ENCODE results near the gene COBL. TPM values are rescaled to one million over a fixed set of nuclear protein-coding genes. Genes with fewer than 3 reads are reported as not detected.

The COBL gene
- total RNA-seq, 3 donors from 2014 or later = 2.2 to 37.3 (median 16.1) TPM

DNA sequence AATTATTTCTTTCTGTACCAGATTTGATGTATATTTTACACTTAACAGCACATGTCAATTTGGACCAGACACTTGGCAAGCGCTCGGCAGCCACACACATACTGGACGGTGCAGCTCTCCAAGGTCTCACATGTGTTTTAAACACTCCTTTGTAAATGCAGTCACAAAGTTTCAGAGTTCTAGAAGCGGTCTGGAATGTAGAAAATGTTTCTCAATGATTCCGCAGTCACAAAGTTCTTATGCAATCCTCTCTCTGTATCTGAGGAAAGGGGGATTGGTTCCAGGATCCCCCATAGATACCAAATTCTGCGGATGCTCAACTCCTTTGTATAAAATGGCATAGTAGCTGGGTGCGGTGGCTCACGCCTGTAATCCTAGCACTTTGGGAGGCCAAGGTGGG, 280.9 kb downstream of the COBL start:
- Histone ChIP-seq H3K27me3 (no peaks in the 10 kb centered on the region), H3K36me3 (no peaks in the 10 kb centered on the region), H3K9me3 (no peaks in the 10 kb centered on the region), H3K27ac (no peak overlapping the region), H3K4me3 (no peak overlapping the region), H3K4me1 (no peaks in the 10 kb centered on the region)
- TF ChIP-seq POLR2AphosphoS5 (IDR thresholded peaks at IDR 0.05) = no peak
- intact Hi-C loops (cut with DNase I; ENCODE audit: low total_unique reads) = no loop called here
- DNase-seq (ENCODE audit: low spot score in 2 of 2) = no peak

DNA sequence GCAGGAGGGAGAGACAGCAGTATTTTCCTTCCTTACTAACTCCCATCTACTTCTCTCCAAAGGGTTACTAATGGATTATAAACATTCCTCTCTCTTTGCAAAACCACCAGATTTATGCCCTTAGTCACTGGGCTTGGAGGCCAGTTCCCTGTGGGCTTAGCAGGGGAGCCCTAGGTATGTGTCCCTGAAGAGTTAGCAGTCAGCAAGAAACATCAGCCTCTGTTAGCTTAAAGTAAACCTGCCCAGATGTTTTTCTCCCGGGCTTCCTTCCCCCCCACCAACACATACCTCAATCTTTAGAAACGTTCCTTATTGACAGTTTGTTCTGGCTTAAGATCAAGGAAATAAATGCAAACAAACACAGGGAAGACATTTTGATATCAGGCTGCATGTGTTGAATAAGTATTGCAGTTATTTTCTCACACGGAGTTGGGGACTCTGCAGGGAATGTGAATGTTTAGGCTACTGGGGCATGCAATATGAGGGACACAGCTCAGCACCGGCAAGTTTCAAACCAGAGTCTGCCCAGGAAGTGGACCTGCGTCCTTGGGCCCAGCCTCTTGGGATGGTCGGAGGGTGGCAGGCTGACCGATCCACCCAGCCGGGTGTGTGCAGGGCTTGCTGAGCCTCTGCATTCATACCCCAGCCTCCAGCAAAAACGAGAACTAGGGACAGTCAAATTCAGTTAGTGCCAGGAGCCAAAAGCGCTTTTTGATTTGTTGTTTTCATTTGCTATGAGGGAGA, 281.9 kb downstream of the COBL start:
- intact Hi-C loops (cut with DNase I; ENCODE audit: low total_unique reads) = no loop called here
- Histone ChIP-seq H3K27me3 (no peaks in the 10 kb centered on the region), H3K9me3 (no peaks in the 10 kb centered on the region), H3K36me3 (no peaks in the 10 kb centered on the region), H3K4me3 (no peak overlapping the region), H3K27ac (no peak overlapping the region), H3K4me1 (no peaks in the 10 kb centered on the region)
- no peak for TF ChIP-seq POLR2A (IDR thresholded peaks at IDR 0.05)
- TF ChIP-seq POLR2AphosphoS5 (IDR thresholded peaks at IDR 0.05) = no peak
- TF ChIP-seq, protein P1, sequence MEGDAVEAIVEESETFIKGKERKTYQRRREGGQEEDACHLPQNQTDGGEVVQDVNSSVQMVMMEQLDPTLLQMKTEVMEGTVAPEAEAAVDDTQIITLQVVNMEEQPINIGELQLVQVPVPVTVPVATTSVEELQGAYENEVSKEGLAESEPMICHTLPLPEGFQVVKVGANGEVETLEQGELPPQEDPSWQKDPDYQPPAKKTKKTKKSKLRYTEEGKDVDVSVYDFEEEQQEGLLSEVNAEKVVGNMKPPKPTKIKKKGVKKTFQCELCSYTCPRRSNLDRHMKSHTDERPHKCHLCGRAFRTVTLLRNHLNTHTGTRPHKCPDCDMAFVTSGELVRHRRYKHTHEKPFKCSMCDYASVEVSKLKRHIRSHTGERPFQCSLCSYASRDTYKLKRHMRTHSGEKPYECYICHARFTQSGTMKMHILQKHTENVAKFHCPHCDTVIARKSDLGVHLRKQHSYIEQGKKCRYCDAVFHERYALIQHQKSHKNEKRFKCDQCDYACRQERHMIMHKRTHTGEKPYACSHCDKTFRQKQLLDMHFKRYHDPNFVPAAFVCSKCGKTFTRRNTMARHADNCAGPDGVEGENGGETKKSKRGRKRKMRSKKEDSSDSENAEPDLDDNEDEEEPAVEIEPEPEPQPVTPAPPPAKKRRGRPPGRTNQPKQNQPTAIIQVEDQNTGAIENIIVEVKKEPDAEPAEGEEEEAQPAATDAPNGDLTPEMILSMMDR (IDR thresholded peaks at IDR 0.05) = no peak
- DNase-seq (ENCODE audit: low spot score in 2 of 2) = no peak

- Histone ChIP-seq H3K27ac (no peak overlapping the region), H3K36me3 (no peaks in the 10 kb centered on the region), H3K4me1 (no peaks in the 10 kb centered on the region), H3K9me3 (no peaks in the 10 kb centered on the region), H3K27me3 (no peaks in the 10 kb centered on the region), H3K4me3 (no peak overlapping the region)
- intact Hi-C loops (cut with DNase I; ENCODE audit: low total_unique reads) = no loop called here
- TF ChIP-seq POLR2AphosphoS5 (IDR thresholded peaks at IDR 0.05) (no peak), POLR2A (IDR thresholded peaks at IDR 0.05) (no peak)
- TF ChIP-seq, protein P1 (IDR thresholded peaks at IDR 0.05) = no peak
- DNase-seq (ENCODE audit: low spot score in 2 of 2) = no peak
Measured at GRCh38 chr7:51033727-51034520, 282.7 kb downstream of the COBL start.

GRCh38 chr7:51031791-51032515, 284.7 kb downstream of the COBL start:
- Histone ChIP-seq H3K27me3 (no peaks in the 10 kb centered on the region), H3K9me3 (no peaks in the 10 kb centered on the region), H3K4me1 (no peaks in the 10 kb centered on the region), H3K4me3 (no peak overlapping the region), H3K27ac (no peak overlapping the region), H3K36me3 (no peaks in the 10 kb centered on the region)
- intact Hi-C loops (cut with DNase I; ENCODE audit: low total_unique reads) = no loop called here
- TF ChIP-seq POLR2A (IDR thresholded peaks at IDR 0.05) (no peak), POLR2AphosphoS5 (IDR thresholded peaks at IDR 0.05) (no peak)
- TF ChIP-seq, protein P1 (IDR thresholded peaks at IDR 0.05) = no peak
- DNase-seq (ENCODE audit: low spot score in 2 of 2) = no peak

GRCh38 chr7:51031216-51031615, 285.4 kb downstream of the COBL start:
- Histone ChIP-seq H3K36me3 (no peaks in the 10 kb centered on the region), H3K9me3 (no peaks in the 10 kb centered on the region), H3K4me1 (no peaks in the 10 kb centered on the region), H3K27me3 (no peaks in the 10 kb centered on the region), H3K4me3 (no peak overlapping the region), H3K27ac (no peak overlapping the region)
- TF ChIP-seq POLR2AphosphoS5 (IDR thresholded peaks at IDR 0.05) (no peak), POLR2A (IDR thresholded peaks at IDR 0.05) (no peak)
- TF ChIP-seq, protein P1 (IDR thresholded peaks at IDR 0.05) = no peak
- intact Hi-C loops (cut with DNase I; ENCODE audit: low total_unique reads) = no loop called here
- no peak for DNase-seq (ENCODE audit: low spot score in 2 of 2)
